Uterus (tissue), 4 donors: ENCODE measurements around the gene TRMT44. TPM values are rescaled to one million over a fixed set of nuclear protein-coding genes. Genes with fewer than 3 reads are reported as not detected.

Source experiments
- DNase-seq, 2 donors: peaks; one replicate each; pipeline ENCODE4 v3.0.0-alpha.2; 2019 to 2020
- H3K27ac ChIP-seq, 2 donors: fragments of 200-600 bp; sonication (generic); 1 replicate in 1 of 2; 2 replicates in 1 of 2; pipeline ENCODE4 v1.5.1; 2016 to 2018
- H3K27me3 ChIP-seq, 2 donors: fragments of 200-600 bp; sonication (generic); one replicate each; pipeline ENCODE4 v1.5.1; 2018 to 2019; ENCODE audit warnings: control low read depth in 1 of 2
- H3K36me3 ChIP-seq, 2 donors: fragments of 200-600 bp; sonication (generic); one replicate each; pipeline ENCODE4 v1.5.1; 2019; ENCODE audit warnings: control low read depth in 1 of 2
- H3K4me1 ChIP-seq, 2 donors: fragments of 200-600 bp; sonication (generic); one replicate each; pipeline ENCODE4 v1.5.1; 2018 to 2019; ENCODE audit warnings: control low read depth in 1 of 2
- H3K4me3 ChIP-seq, 2 donors: fragments of 200-600 bp; sonication (generic); 1 replicate in 1 of 2; 2 replicates in 1 of 2; pipeline ENCODE4 v1.5.1; 2018 to 2019; ENCODE audit warnings: mild to moderate bottlenecking in 1 of 2
- H3K9me3 ChIP-seq, 2 donors: fragments of 200-600 bp; sonication (generic); one replicate each; pipeline ENCODE4 v1.5.1; 2019; ENCODE audit warnings: control low read depth in 1 of 2
- POLR2A ChIP-seq, 2 donors: fragments of 450-650 bp; IDR thresholded peaks; one replicate each; pipeline ENCODE4 v1.6.1; 2016; ENCODE audit warnings: antibody characterized with exemption in 2 of 2, mild to moderate bottlenecking in 1 of 2, moderate library complexity in 1 of 2
- intact Hi-C: fragments of 100-400 bp; cut with DNase I; formaldehyde crosslinking; loops from one replicate; pipeline ENCODE4 v1.15.1; 2023; ENCODE audit warnings: low total_unique reads
- total RNA-seq, 4 donors: library from RNA; depleted of rRNA in 3 of 4; stranded (reverse); fragments of >200 nt in 3 of 4; gene quantifications; one replicate each; pipeline versions ENCODE4 v1.1.0 to v1.2.4, GENCODE V29; 2014 to 2023
- TF ChIP-seq, protein P1 (sequence below), 4 experiments: fragments of 200-600 bp in 2 of 4; fragments of 450-650 bp in 2 of 4; sonication (generic) in 2 of 4; IDR thresholded peaks; one replicate each; pipeline ENCODE4 v1.5.1; 2016 to 2019; ENCODE audit warnings: antibody characterized with exemption in 4 of 4, mild to moderate bottlenecking in 2 of 4, moderate library complexity in 1 of 4
- donor health status: DM: yes; HTN: yes; CAD: no.

Gene TRMT44
- total RNA-seq, 4 donors from 2014 or later, result 3.3 to 38.8 (median 32.3) TPM

DNA sequence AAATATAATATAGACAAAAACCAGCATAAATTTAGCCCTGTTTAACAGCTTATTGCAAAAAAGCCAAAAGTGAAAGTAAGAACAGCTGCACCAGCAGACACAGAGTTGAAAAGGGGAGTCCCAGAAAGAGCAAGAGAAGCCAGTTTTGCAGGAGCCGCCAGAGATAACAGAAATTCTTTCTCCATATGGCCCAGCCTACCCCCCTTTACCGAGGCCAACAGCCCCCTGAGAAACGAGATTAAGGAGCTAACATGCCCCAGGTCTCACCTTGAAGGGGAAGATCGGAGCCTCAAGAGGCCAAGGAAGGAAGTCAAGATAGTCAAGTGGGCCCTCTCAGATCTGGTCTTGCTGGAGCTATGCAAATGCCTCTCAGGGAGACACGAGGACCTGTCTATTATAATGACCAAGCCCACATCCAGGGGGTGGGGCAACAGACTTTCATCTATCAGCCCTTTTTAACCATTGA lies 4.9 kb upstream of the TRMT44 start:
- Histone ChIP-seq H3K9me3 (no peaks in the 10 kb centered on the region), H3K36me3 (no peaks in the 10 kb centered on the region), H3K4me1 (no peaks in the 10 kb centered on the region), H3K4me3 (peak overlapping the region; percentile 5 to 24), H3K27ac (peak overlapping the region; percentile 66 to 80), H3K27me3 (no peaks in the 10 kb centered on the region)
- intact Hi-C loops, result no loop called here
- DNase-seq, result no peak
- TF ChIP-seq, protein P1, sequence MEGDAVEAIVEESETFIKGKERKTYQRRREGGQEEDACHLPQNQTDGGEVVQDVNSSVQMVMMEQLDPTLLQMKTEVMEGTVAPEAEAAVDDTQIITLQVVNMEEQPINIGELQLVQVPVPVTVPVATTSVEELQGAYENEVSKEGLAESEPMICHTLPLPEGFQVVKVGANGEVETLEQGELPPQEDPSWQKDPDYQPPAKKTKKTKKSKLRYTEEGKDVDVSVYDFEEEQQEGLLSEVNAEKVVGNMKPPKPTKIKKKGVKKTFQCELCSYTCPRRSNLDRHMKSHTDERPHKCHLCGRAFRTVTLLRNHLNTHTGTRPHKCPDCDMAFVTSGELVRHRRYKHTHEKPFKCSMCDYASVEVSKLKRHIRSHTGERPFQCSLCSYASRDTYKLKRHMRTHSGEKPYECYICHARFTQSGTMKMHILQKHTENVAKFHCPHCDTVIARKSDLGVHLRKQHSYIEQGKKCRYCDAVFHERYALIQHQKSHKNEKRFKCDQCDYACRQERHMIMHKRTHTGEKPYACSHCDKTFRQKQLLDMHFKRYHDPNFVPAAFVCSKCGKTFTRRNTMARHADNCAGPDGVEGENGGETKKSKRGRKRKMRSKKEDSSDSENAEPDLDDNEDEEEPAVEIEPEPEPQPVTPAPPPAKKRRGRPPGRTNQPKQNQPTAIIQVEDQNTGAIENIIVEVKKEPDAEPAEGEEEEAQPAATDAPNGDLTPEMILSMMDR (IDR thresholded peaks at IDR 0.05), result no peak
- TF ChIP-seq POLR2A (IDR thresholded peaks at IDR 0.05), result no peak

DNA sequence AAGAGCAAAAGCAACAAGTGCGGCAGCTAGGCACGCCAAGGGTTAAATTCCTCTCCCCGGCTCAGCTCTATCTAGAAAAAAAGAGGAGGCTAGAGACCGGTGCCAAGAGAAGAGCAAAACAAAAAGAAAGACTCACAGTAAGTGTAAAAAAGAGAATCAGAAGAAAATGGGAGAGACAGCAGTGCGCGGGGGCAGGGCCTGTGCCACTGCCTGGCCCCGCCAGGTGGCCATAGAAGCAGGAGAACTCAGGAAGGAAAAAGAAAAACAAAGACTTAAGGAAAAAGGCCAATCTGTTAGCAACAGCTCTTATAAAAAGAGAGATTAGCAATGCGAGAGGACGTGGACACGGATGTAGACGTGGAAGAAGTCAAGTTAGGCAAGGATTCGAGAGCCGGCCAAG lies 3.3 kb upstream of the TRMT44 start:
- peak; percentile 22 to 27 for DNase-seq
- H3K27ac ChIP-seq, result peak overlapping the region; percentile 76 to 80
- H3K4me3 ChIP-seq, result peak overlapping the region; percentile 10 to 26

DNA sequence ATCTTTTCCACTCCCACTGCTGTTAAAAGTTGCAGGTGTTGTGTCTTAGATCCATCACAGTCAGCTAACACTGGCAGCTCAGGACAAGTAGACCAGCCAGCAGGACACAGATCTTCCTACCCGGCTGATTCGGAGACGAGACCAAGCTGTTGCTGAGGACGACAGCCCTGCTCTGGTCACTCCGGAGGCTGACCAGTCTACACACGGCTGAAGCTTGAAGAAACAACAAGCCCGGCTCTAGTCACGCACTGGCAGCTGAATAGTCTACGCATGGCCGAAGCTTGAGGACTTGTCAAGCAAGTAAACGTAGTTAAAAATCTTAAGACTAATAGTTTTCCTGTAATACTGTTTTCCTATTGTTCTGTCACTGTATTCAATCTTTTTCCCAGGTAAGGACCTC lies 1.8 kb upstream of the TRMT44 start:
- H3K9me3 ChIP-seq, result no peaks in the 10 kb centered on the region
- TF ChIP-seq POLR2A (IDR thresholded peaks at IDR 0.05), result no peak
- TF ChIP-seq, protein P1 (IDR thresholded peaks at IDR 0.05), result no peak
- H3K4me3 ChIP-seq, result no peak overlapping the region
- DNase-seq, result no peak
- H3K36me3 ChIP-seq, result no peaks in the 10 kb centered on the region
- intact Hi-C loops, result no loop called here
- no peak overlapping the region for H3K27ac ChIP-seq
- no peaks in the 10 kb centered on the region for H3K27me3 ChIP-seq
- H3K4me1 ChIP-seq, result peaks cover 0 to 14% of the 10 kb centered on the region in 2 donors

More for the DNA sequence above, 3.3 kb upstream of the TRMT44 start:
- Histone ChIP-seq H3K36me3 (no peaks in the 10 kb centered on the region), H3K9me3 (no peaks in the 10 kb centered on the region), H3K4me1 (peaks cover 0 to 11% of the 10 kb centered on the region in 2 donors), H3K27me3 (no peaks in the 10 kb centered on the region)
- no peak for TF ChIP-seq POLR2A (IDR thresholded peaks at IDR 0.05)
- TF ChIP-seq, protein P1 (IDR thresholded peaks at IDR 0.05), result peak in 3 of 4 experiments; percentile 11 to 46 (median 43)
- intact Hi-C loops, result no loop called here

DNA sequence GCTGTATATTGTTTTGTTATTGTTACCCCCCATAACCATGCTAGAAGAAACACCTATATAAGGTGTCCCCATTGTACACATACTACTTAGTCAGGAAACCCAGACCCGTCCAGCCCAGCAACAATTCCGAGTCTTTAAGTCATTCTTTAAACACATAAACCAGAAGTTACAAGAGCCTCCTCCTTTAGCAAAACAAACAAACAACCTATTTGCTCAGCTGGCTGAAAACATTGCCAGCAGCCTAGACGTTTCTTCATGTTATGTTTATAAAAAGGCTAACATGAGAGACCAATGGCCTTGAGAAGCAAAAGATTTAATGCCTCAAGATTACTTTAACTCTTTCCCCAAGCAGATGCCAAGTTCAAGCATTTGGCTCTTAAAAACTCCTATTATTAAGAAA lies 1.4 kb upstream of the TRMT44 start:
- no peak for DNase-seq
- Histone ChIP-seq H3K36me3 (no peaks in the 10 kb centered on the region), H3K4me3 (no peak overlapping the region), H3K9me3 (no peaks in the 10 kb centered on the region), H3K27me3 (no peaks in the 10 kb centered on the region), H3K27ac (no peak overlapping the region), H3K4me1 (peaks cover 0 to 14% of the 10 kb centered on the region in 2 donors)
- TF ChIP-seq, protein P1 (IDR thresholded peaks at IDR 0.05), result no peak
- TF ChIP-seq POLR2A (IDR thresholded peaks at IDR 0.05), result no peak
- intact Hi-C loops, result no loop called here

DNA sequence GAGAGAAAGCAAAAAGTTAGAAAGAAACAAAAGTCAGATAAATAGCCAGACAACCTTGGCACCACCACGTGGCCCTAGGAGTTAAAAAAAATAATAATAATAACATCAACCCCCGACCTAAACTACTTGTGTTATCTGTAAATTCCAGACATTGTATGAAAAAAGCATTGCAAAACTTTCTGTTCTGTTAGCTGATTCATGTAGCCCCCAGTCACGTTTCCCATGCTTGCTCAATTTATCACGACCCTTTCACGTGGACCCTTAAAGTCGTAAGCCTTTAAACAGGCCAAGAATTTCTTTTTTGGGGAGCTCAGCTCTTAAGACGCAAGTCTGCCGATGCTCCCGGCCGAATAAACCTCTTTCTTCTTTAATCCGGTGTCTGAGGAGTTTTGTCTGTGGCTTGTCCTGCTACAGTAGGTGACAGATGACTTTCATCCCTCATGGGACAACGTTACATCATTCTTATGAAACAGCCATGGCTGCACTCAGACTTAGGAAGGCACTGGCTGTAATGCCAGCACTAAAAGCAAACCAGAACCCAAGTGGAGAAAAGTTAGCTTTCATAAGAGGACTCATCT lies 574 bp upstream of the TRMT44 start:
- DNase-seq, result peak in 1 of 2 donors; percentile 24
- Histone ChIP-seq H3K36me3 (no peaks in the 10 kb centered on the region), H3K9me3 (no peaks in the 10 kb centered on the region), H3K4me1 (peaks cover 0 to 14% of the 10 kb centered on the region in 2 donors), H3K27me3 (no peaks in the 10 kb centered on the region), H3K27ac (peak overlapping the region; percentile 93 to 94), H3K4me3 (peak overlapping the region; percentile 64 to 91)
- TF ChIP-seq POLR2A (IDR thresholded peaks at IDR 0.05), result no peak
- TF ChIP-seq, protein P1 (IDR thresholded peaks at IDR 0.05), result no peak
- intact Hi-C loops, result no loop called here
